GM21360 (cell line): ENCODE measurements around the gene IQCF6.
"Not testable (repeated sequence)": the region's sequence is repeated elsewhere in the genome, so short reads cannot be mapped to it uniquely, and the experiment has no call there.

Experiments
- ATAC-seq: cut with Tn5 transposase; IDR thresholded peaks from one replicate; pipeline ENCODE4 v1.9.1; 2021; ENCODE audit warnings: mild to moderate bottlenecking, moderate library complexity; ENCODE audit not compliant: unreplicated experiment

The IQCF6 gene

GRCh38 chr3:51779137-51779536 is at the start of gene IQCF6:
Gene IQCF6, minus strand, starts transcription at chr3:51779237. Its CDS starts 13 bp downstream, at chr3:51779224.
- ATAC-seq = no peak

DNA sequence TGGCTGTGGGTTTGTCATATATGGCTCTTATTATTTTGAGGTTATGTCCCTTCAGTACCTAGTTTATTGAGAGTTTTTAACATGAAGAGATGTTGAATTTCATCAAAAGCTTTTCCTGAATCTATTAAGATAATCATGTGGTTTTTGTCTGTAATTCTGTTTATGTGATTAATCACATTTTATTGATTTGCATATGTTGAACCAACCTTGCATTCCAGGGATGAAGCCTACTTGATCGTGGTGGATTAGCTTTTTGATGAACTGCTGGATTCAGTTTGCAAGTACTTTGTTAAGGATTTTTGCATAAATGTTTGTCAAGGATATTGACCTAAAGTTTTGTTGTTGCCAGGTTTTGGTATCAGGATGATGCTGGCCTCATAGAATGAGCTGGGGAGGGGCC is 49.3 kb upstream of the IQCF6 start:
- ATAC-seq = no peak

DNA sequence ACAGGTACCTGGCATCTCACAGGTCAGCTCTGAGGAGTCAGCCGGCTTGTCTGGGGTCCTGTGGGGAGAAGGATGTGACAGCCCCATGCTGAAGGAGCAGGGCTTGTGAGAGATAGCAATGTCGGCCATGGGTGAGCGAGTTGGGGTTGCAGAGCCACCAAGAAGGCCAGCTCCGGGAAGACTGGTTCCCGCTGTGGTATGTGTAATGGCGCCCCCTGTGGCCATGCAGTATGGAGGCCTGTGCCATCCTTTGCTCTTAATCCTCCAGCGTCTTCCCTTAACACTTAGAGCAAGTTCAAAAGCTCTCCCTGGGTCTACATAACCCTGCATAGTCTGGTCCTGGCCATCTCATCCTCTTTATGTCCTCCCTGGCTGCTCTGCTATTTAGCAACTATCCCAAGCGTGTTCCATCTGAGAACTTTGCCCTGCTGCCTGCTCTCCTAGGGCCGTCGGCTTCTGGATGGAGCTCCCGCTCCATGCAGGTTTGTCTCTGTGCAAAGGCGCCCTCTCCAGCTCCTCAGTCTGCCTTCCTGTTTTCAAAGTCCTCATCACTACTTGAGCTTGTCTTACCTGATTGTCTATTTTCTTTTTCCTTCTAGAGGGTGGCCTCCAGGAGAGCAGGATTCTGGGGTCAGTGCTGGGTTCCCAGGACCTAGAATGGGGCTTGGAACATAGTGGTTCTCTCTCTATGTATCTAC is 40.8 kb upstream of the IQCF6 start:
- no peak for ATAC-seq

DNA sequence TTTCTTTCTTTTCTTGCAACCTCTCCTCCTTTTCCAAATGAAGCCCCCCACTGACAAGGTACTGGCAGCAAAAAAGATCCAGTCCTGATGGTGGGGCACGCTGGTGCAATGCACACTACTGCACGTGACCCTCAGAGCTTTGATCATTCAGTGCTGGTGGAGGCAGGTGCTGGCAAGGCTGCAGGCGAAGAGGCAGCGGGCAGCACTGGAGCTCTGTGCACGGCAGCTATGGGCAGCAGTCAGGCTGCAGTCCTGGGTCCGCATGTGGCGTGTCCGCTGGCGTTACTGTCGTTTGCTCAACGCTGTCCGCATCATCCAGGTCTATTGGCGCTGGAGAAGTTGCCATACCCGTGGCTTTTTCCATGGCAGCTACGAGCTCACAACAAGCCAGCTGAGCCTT is 40.1 kb upstream of the IQCF6 start:
- ATAC-seq = no peak

GRCh38 chr3:51817375-51817774 is 38.3 kb upstream of the IQCF6 start:
- no peak for ATAC-seq

- no peak for ATAC-seq
These were observed 37.7 kb upstream of the IQCF6 start for GRCh38 chr3:51816723-51817122.

DNA sequence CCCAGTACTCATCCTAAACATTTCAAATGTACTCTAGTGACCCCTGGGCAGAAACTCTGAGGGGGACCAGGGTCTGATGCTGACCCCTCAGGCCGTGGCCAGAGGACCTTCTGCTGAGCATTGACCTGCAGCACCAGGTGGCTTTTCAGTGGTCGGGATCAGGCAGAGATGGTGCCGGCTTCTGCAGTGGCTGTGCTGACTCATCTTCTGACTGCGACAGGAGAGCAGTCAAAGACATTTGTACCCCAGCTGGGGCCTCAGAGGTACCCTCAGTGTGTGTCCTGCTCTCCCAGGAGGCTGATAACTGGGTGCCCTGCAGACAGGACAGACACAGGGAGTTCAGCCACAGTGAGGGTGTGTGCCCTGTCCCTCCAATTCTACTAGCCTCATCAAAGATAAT is 36.6 kb upstream of the IQCF6 start:
- no peak for ATAC-seq

GRCh38 chr3:51814034-51814433 is 35.0 kb upstream of the IQCF6 start:
- ATAC-seq = no peak

DNA sequence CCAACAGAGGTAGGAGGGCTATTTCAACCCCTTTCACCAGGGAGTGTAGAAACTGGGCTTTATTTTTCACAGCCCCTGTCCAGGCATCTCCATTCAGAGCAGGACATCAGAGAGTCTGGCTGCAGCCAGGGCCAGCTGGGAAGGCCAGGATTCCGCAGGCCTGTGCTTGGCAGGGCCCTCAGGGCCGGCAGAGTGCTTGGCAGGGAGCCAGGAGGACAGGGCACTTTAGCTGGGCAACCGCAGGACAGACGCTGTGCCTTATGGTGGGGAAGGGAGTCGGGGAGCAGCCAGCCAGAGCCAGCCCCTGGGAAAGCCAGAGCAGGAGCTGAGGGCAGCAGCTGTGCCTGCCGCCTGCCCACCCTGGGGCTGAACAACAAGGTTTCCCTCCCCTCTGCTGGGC is 34.5 kb upstream of the IQCF6 start:
- ATAC-seq = no peak

DNA sequence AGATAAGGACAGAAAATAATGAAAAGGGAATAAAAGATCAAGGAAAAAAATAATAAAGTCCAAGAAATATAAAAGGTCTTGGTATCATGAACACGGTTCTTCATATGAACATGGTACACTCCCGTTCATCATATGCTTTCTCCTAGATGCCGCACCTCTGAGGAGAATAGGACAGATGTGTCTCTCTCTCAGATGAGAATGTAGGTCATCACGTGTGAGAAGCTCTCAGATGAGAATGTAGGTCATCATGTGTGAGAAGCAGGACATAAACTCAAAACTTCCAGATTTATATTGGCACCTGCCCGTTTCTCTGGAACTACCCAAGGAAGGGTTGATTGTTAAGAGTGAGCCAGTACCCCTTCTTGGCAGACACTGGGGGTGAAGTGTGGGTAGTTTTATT is 29.9 kb upstream of the IQCF6 start:
- ATAC-seq = no peak

GRCh38 chr3:51802106-51802703 is 23.2 kb upstream of the IQCF6 start:
- ATAC-seq = no peak

DNA sequence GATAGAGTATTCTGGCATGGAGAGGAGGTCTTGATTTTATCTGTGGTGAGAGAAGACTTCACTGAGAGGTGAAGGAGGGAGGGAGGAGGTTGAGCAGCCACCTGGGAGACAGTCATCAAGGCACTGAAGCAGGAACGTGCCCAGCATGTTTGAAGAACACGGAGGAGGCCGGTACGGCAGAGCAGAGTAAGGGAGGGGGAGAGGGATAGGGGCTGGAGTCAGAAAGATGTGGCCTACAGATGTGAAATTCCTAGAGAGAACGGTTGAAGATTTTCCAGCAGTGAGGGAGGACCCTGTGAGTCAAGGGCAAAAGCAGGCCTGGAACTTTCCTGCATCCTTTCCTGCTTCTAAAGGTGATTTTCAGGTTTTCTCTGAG is 21.7 kb upstream of the IQCF6 start:
- ATAC-seq = no peak

- ATAC-seq = no peak
These were observed 21.1 kb upstream of the IQCF6 start for GRCh38 chr3:51799879-51800749.

DNA sequence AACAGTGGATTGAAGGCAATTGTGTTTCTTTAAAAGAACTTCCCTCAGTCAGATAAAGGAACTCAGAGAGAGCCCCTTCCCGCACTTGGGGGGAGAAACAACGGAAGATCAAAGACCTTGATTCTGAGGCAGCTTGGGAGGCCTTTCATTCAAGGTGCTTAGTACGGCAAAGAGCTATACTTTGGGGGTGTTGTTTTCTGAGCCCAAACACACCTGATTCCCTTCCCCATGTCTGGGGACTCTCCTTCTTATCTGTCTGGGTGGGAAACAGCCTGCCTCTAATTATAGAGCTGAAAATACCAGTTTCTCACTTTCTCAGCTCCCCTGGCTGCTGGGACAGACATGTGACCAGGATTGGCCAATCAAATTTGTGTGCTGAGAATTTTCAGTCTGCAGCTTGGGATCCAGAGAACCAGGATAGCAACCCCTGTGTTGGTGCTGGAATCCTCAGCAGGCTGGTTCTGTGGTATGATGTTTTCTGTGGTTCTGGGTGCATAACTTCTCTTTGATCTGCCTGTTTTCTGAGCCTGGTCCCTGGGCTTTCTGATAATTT is 19.4 kb upstream of the IQCF6 start:
- no peak for ATAC-seq

DNA sequence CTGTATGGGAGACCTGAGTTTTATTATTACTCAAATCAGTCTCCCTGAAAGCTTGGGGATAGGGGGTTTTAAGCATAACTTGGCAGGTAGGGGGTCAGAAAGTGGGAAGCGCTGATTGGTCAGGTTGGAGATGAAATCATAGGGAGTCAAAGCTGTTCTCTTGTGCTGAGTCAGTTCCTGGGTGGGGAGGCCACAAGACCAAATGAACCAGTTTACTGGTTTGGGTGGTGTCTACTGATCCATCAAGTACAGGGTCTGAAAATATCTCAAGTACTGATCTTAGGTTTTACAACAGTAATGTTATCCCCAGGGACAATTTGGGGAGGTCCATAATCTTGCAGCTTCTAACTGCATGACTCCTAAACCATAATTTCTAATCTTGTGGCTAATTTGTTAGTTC is 17.8 kb upstream of the IQCF6 start:
- ATAC-seq = no peak

- ATAC-seq = no peak
These were observed 15.2 kb upstream of the IQCF6 start for GRCh38 chr3:51794206-51794605.

- ATAC-seq = no peak
These were observed 13.2 kb upstream of the IQCF6 start for GRCh38 chr3:51792206-51792605.

DNA sequence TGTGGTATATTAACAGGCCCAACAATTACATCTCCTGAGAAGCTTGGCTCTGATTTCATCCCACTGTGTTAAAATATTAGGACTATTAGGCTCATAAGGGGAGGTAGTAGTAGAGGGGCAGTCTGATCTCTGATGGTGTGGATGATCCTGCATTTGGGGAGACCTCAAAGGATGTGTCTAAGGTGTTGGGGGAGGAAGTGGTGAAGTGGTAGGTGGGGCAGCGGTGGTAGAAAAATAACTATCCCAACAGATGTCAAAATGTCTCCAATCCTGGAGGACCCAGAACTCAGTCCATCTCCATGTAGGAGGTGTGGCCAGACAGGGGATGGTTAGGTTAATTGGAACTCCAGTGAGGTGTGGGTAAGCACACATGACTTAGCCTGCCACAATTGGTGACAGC is 10.4 kb upstream of the IQCF6 start:
- ATAC-seq = no peak

DNA sequence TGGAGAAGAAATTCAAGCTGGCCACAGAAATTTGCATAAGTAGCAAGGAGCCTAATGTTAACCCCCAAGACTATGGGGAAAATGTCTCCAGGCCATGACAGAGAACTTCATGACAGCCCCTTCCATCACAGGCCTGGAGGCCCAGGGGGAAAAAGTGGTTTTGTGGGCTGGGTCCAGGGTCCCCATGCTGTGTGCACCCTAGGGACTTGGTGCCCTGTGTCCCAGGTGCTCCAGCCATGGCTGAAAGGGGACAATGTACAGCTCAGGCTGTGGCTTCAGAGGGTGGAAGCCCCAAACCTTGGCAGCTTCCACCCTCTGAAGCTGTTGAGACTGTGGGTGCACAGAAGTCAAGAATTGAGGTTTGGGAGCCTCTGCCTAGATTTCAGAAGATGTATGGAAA is 8.5 kb upstream of the IQCF6 start:
- not testable (repeated sequence) for ATAC-seq

GRCh38 chr3:51786267-51786666 is 7.2 kb upstream of the IQCF6 start:
- no peak for ATAC-seq

- ATAC-seq = no peak
These were observed 483 bp downstream of the IQCF6 start for GRCh38 chr3:51778554-51778953.

GRCh38 chr3:51777985-51778384 is 1.1 kb downstream of the IQCF6 start:
- no peak for ATAC-seq
